ENCODE data around the gene BEND7. TPM values are rescaled to one million over a fixed set of nuclear protein-coding genes. Genes with fewer than 3 reads are reported as not detected.

The BEND7 gene
- total and polyA plus RNA-seq, 4 donors: 4.9 to 27.6 (median 10.4) TPM

DNA sequence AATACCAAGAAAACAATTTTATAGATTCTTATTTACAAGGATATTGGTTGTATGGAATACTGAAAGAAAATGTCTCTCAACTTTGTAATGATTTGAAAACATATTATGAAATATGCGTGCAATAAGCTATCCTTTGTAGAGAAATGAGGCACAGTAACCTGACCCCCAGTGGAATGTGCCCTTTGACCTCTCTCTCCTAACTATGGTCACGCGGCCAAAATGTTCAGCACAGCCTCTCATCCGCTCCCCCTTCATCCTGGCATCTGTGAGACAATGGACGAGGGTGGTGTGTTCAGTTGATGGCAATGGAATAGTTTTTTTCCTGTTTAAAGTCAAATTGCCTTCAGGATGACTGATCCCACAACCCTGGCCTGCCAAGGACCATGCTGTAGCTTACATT is 13.3 kb downstream of the BEND7 start:
- Histone ChIP-seq H3K27ac (ENCODE audit: low read depth in 1 of 2, low read length in 1 of 2) (no peak overlapping the region), H3K27me3 (ENCODE audit: control insufficient read depth in 3 of 3, insufficient read depth in 3 of 3, low read length in 2 of 3) (no peaks in the 10 kb centered on the region), H3K4me1 (ENCODE audit: control insufficient read depth in 5 of 5, insufficient read depth in 5 of 5, low read length in 5 of 5) (peaks cover 0 to 2% (median 0%) of the 10 kb centered on the region in 5 donors), H3K4me3 (no peak overlapping the region), H3K9ac (ENCODE audit: insufficient read depth in 1 of 2, low read length in 2 of 2) (no peak overlapping the region), H3K36me3 (ENCODE audit: control insufficient read depth in 4 of 4, insufficient read depth in 4 of 4, low read length in 4 of 4) (peaks cover 0 to 2% (median 0%) of the 10 kb centered on the region in 4 donors), H3K9me3 (ENCODE audit: control insufficient read depth in 4 of 4, insufficient read depth in 3 of 4, low read length in 3 of 4) (no peaks in the 10 kb centered on the region)
- WGBS, 2 donors: 79 to 85% methylated on average over 5 of the region's 5 CpGs
- DNase-seq (no peak), ATAC-seq (ENCODE audit: insufficient read depth, low FRiP score) (no peak)
- TF ChIP-seq, protein P1, sequence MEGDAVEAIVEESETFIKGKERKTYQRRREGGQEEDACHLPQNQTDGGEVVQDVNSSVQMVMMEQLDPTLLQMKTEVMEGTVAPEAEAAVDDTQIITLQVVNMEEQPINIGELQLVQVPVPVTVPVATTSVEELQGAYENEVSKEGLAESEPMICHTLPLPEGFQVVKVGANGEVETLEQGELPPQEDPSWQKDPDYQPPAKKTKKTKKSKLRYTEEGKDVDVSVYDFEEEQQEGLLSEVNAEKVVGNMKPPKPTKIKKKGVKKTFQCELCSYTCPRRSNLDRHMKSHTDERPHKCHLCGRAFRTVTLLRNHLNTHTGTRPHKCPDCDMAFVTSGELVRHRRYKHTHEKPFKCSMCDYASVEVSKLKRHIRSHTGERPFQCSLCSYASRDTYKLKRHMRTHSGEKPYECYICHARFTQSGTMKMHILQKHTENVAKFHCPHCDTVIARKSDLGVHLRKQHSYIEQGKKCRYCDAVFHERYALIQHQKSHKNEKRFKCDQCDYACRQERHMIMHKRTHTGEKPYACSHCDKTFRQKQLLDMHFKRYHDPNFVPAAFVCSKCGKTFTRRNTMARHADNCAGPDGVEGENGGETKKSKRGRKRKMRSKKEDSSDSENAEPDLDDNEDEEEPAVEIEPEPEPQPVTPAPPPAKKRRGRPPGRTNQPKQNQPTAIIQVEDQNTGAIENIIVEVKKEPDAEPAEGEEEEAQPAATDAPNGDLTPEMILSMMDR (IDR thresholded peaks at IDR 0.05; ENCODE audit: control extremely low read depth, extremely low read depth): no peak

DNA sequence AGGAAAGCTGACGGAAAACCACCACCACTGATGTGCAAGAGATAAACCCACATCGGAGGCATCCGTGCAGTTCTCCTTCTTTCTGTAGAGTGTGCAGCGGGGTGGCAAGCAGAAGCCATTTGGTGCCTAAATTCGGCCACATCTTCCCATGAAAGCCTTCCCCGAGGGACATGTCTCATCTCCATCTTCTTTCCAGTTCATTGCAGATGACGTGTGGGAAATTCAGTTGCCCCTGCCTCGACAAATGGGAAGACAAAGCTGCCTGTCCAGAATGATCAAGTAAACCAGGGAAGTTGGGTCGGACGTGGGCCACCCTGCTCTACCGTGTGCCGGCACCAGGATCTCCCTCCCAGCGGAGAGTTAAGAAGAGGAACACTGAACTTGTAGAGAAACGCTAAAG is 14.5 kb downstream of the BEND7 start:
- DNase-seq: no peak
- H3K27me3 ChIP-seq (ENCODE audit: control insufficient read depth in 3 of 3, insufficient read depth in 3 of 3, low read length in 2 of 3): no peaks in the 10 kb centered on the region
- H3K4me3 ChIP-seq: no peak overlapping the region
- no peaks in the 10 kb centered on the region for H3K9me3 ChIP-seq (ENCODE audit: control insufficient read depth in 4 of 4, insufficient read depth in 3 of 4, low read length in 3 of 4)
- H3K4me1 ChIP-seq (ENCODE audit: control insufficient read depth in 5 of 5, insufficient read depth in 5 of 5, low read length in 5 of 5): peaks cover 0 to 2% (median 0%) of the 10 kb centered on the region in 5 donors
- TF ChIP-seq, protein P1 (IDR thresholded peaks at IDR 0.05; ENCODE audit: control extremely low read depth, extremely low read depth): no peak
- no peak overlapping the region for H3K27ac ChIP-seq (ENCODE audit: low read depth in 1 of 2, low read length in 1 of 2)
- H3K36me3 ChIP-seq (ENCODE audit: control insufficient read depth in 4 of 4, insufficient read depth in 4 of 4, low read length in 4 of 4): no peaks in the 10 kb centered on the region
- ATAC-seq (ENCODE audit: insufficient read depth, low FRiP score): no peak
- H3K9ac ChIP-seq (ENCODE audit: insufficient read depth in 1 of 2, low read length in 2 of 2): no peak overlapping the region
- 94 to 95% methylated on average over 14 of the region's 14 CpGs for WGBS, 2 donors

DNA sequence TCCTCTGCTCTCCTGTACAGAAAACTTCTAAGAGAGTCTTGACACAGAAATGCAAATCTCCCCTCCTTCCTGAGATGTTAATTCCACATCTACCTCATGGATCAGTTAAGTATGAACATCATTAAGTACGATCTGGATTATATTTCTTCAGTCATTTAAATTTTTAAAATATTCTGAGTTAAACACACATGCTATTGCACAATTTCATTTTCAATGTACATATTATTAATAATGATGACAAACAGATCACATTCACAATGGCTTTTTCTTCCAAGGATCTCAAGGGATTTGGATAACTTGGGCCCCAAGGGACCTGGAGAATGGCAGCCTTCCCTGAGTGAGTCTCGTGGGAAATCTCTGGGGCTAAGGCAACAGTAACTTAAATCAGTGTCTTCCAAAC is 16.2 kb downstream of the BEND7 start:
- Histone ChIP-seq H3K27me3 (ENCODE audit: control insufficient read depth in 3 of 3, insufficient read depth in 3 of 3, low read length in 2 of 3) (no peaks in the 10 kb centered on the region), H3K36me3 (ENCODE audit: control insufficient read depth in 4 of 4, insufficient read depth in 4 of 4, low read length in 4 of 4) (no peaks in the 10 kb centered on the region), H3K9ac (ENCODE audit: insufficient read depth in 1 of 2, low read length in 2 of 2) (no peak overlapping the region), H3K4me3 (no peak overlapping the region), H3K27ac (ENCODE audit: low read depth in 1 of 2, low read length in 1 of 2) (no peak overlapping the region), H3K4me1 (ENCODE audit: control insufficient read depth in 5 of 5, insufficient read depth in 5 of 5, low read length in 5 of 5) (peaks cover 0 to 4% (median 0%) of the 10 kb centered on the region in 5 donors), H3K9me3 (ENCODE audit: control insufficient read depth in 4 of 4, insufficient read depth in 3 of 4, low read length in 3 of 4) (no peaks in the 10 kb centered on the region)
- TF ChIP-seq, protein P1 (IDR thresholded peaks at IDR 0.05; ENCODE audit: control extremely low read depth, extremely low read depth): no peak
- no peak for ATAC-seq (ENCODE audit: insufficient read depth, low FRiP score)
- DNase-seq: no peak
- WGBS, 2 donors: 44 to 46% methylated on average over 2 of the region's 2 CpGs

DNA sequence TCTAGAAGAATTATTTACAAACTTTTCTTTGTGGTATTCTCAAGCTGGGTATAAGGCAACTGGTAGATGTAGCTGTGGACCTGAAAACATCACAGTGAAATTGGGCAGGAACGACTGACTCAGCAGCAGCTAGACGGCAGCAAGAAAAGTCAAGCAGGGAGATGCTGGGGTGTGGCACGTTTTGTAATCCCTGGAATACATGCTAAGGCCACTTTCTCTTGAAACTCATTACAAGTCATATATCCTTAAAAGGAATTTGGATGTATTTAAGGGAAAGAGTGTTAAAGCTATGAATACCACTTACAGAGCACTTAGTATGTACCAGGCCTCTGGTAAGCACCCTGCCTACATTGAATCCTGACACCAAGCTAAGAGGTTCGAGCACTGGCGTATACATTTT is 17.4 kb downstream of the BEND7 start:
- no peak for DNase-seq
- ATAC-seq (ENCODE audit: insufficient read depth, low FRiP score): no peak
- H3K27me3 ChIP-seq (ENCODE audit: control insufficient read depth in 3 of 3, insufficient read depth in 3 of 3, low read length in 2 of 3): no peaks in the 10 kb centered on the region
- no peaks in the 10 kb centered on the region for H3K9me3 ChIP-seq (ENCODE audit: control insufficient read depth in 4 of 4, insufficient read depth in 3 of 4, low read length in 3 of 4)
- WGBS, 2 donors: 89 to 90% methylated on average over 5 of the region's 5 CpGs
- no peak overlapping the region for H3K4me3 ChIP-seq
- TF ChIP-seq, protein P1 (IDR thresholded peaks at IDR 0.05; ENCODE audit: control extremely low read depth, extremely low read depth): no peak
- H3K9ac ChIP-seq (ENCODE audit: insufficient read depth in 1 of 2, low read length in 2 of 2): no peak overlapping the region
- no peaks in the 10 kb centered on the region for H3K36me3 ChIP-seq (ENCODE audit: control insufficient read depth in 4 of 4, insufficient read depth in 4 of 4, low read length in 4 of 4)
- peaks cover 0 to 4% (median 0%) of the 10 kb centered on the region in 5 donors for H3K4me1 ChIP-seq (ENCODE audit: control insufficient read depth in 5 of 5, insufficient read depth in 5 of 5, low read length in 5 of 5)
- no peak overlapping the region for H3K27ac ChIP-seq (ENCODE audit: low read depth in 1 of 2, low read length in 1 of 2)

All from lung (tissue), 12 donors.